ENCODE results near the gene INPP5K. TPM values are rescaled to one million over a fixed set of nuclear protein-coding genes. Genes with fewer than 3 reads are reported as not detected.
A peak's percentile ranks its signal among the peaks of the same experiment; 100 is the strongest.

Gene INPP5K
- total and polyA plus RNA-seq, 2 of the 4 experiments (the other 2 are of a cell fraction): 14.9 to 17.4 TPM

DNA sequence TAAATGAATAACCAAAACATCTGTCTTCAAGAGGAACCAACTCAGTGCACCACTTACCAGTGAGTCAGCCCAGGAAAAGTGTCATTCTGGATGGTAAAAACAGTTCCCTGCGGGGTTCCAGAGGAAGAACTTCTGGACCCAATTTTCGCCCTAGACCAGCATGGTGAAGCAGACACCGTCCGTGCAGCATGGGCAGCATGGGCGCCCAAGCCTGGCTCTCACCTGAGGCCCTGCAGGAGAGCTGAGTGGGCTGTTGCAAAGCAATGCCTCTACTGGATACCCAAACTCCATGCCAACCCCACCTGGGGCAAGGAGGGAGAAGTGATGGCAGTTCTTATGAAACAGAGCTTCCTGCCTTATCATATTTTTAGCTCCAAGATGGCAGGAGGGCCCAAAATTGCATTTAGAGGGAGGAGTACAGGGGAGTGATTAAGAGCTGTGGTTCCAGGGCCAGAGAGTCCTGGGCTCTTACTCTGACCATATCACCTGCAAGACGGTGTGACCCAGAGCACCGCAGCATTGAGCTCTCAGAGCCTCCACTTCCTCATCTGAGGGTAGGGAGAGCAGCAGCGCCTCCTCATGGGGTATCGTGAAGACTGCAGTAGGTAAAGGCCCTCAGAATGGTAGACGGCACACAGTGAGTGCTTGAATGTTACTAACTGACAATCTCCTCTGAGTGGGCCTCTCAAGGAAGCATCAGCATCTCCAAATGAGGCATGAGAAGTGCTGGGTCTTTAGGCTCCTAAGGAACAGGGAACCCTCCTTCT is 16.6 kb upstream of the INPP5K start:
- 80% methylated on average over 1 of the region's 10 CpGs; no CpG with 5 or more reads in 1 of the 2 experiments for WGBS, 2 experiments (ENCODE audit: extremely low coverage in 2 of 2, insufficient read length in 1 of 2)
- no peak for DNase-seq

More for the DNA sequence above, 16.6 kb upstream of the INPP5K start:
- H3K27ac ChIP-seq (ENCODE audit: insufficient read depth, low read length): no peak overlapping the region
- H4K5ac ChIP-seq (ENCODE audit: low read depth, low read length): no peak overlapping the region
- in situ Hi-C loops (cut with MboI; ENCODE audit: low sequenced_read_pairs) (no loop called here), intact Hi-C loops (cut with micrococcal nuclease) (no loop called here), dilution Hi-C loops (cut with HindIII; ENCODE audit: low sequenced_read_pairs, unreplicated experiment) (no loop called here)
- H2BK120ac ChIP-seq (ENCODE audit: low read depth, low read length): no peak overlapping the region
- ChIA-PET POLR2A (ENCODE audit: unreplicated experiment) (no interaction called here), CTCF (no interaction called here)
- ATAC-seq (ENCODE audit: low read depth): no peak
- H3K56ac ChIP-seq (ENCODE audit: extremely low read depth, insufficient read depth, low read length): no peak overlapping the region
- no peaks in the 10 kb centered on the region; the same call in 1 of the 2 replicates for H3K9me1 ChIP-seq (ENCODE audit: insufficient read depth, low read length)
- H3K4me2 ChIP-seq (ENCODE audit: low read depth, low read length): no peak overlapping the region
- no peaks in the 10 kb centered on the region for H3K27me3 ChIP-seq (ENCODE audit: control insufficient read depth, insufficient read depth, low read length)
- H3K9ac ChIP-seq (ENCODE audit: low read depth, low read length): no peak overlapping the region
- H3K9me3 ChIP-seq (ENCODE audit: control insufficient read depth, insufficient read depth, low read length): no peaks in the 10 kb centered on the region
- H3K36me3 ChIP-seq (ENCODE audit: control insufficient read depth, insufficient read depth, low read length): peaks cover 50% of the 10 kb centered on the region
- no peak overlapping the region for H2AFZ ChIP-seq (replicated peaks; ENCODE audit: low read length, poor library complexity)
- H2BK20ac ChIP-seq (ENCODE audit: low read depth, low read length): no peak overlapping the region
- H3K14ac ChIP-seq (replicated peaks; ENCODE audit: low read depth, low read length): no peak overlapping the region
- H4K91ac ChIP-seq (ENCODE audit: insufficient read depth, low read depth, low read length): no peak overlapping the region
- no peaks in the 10 kb centered on the region; the same call in none of the 2 replicates for H4K20me1 ChIP-seq (ENCODE audit: insufficient read depth, low read length)
- no peak overlapping the region for H3K18ac ChIP-seq (ENCODE audit: low read depth, low read length)
- H2AK9ac ChIP-seq (replicated peaks; ENCODE audit: low read depth, low read length, poor library complexity): no peak overlapping the region
- H2BK5ac ChIP-seq (ENCODE audit: low read depth, low read length, poor library complexity, severe bottlenecking): no peak overlapping the region
- H3K79me1 ChIP-seq (ENCODE audit: low read depth in 1 of 2, low read length in 2 of 2): no peaks in the 10 kb centered on the region; a peak in 3 of 4 replicates
- H3K4ac ChIP-seq (ENCODE audit: low read depth, low read length): no peak overlapping the region
- H3K4me3 ChIP-seq (ENCODE audit: insufficient read depth, low read depth, low read length): no peak overlapping the region
- H2AK5ac ChIP-seq (ENCODE audit: low read depth, low read length): no peak overlapping the region
- H3K23ac ChIP-seq (ENCODE audit: low read depth, low read length): no peak overlapping the region
- H2BK15ac ChIP-seq (ENCODE audit: low read depth, low read length): no peak overlapping the region
- no TSS peak for BruUV-seq (replicated peaks)
- peaks cover 2% of the 10 kb centered on the region; the same call in 1 of the 2 replicates for H3K4me1 ChIP-seq (ENCODE audit: control insufficient read depth, insufficient read depth, low read length)
- TF ChIP-seq CEBPB (IDR thresholded peaks at IDR 0.05; ENCODE audit: low read depth, low read length) (no peak), RAD21 (IDR thresholded peaks at IDR 0.05; ENCODE audit: low read length) (peak; percentile 41)
- TF ChIP-seq, protein P1, sequence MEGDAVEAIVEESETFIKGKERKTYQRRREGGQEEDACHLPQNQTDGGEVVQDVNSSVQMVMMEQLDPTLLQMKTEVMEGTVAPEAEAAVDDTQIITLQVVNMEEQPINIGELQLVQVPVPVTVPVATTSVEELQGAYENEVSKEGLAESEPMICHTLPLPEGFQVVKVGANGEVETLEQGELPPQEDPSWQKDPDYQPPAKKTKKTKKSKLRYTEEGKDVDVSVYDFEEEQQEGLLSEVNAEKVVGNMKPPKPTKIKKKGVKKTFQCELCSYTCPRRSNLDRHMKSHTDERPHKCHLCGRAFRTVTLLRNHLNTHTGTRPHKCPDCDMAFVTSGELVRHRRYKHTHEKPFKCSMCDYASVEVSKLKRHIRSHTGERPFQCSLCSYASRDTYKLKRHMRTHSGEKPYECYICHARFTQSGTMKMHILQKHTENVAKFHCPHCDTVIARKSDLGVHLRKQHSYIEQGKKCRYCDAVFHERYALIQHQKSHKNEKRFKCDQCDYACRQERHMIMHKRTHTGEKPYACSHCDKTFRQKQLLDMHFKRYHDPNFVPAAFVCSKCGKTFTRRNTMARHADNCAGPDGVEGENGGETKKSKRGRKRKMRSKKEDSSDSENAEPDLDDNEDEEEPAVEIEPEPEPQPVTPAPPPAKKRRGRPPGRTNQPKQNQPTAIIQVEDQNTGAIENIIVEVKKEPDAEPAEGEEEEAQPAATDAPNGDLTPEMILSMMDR (conservative IDR thresholded peaks at IDR 0.05; ENCODE audit: low read depth, low read length): peak; percentile 24; the same call in 1 of the 2 replicates
- H4K8ac ChIP-seq (ENCODE audit: low read depth in 2 of 2, low read length in 2 of 2): no peak overlapping the region

Measured in IMR-90 (cell line).